K562 (cell line): ENCODE measurements around the gene CSNK2A1. TPM values are rescaled to one million over a fixed set of nuclear protein-coding genes. Genes with fewer than 3 reads are reported as not detected.

ENCODE experiments used
- ATAC-seq: fragments of 200-7000 bp; cut with Tn5 transposase; 3 replicates; pipeline ENCODE4 v1.9.1; 2020; ENCODE audit warnings: moderate library complexity
- BruUV-seq: library from RNA; stranded (reverse); fragments of 400-500 nt; replicated peaks from 2 replicates; lab custom pipeline; 2021; lab: Mats Ljungman, UMichigan
- CTCF ChIA-PET: fragments of 300-600 bp; formaldehyde crosslinking; extraction: SDS; loops from one replicate; lab custom pipeline; 2021; ENCODE audit warnings: low intra/inter-chr PET ratio; lab: Yijun Ruan, JAX
- POLR2A ChIA-PET: fragments of 300-600, 350-650 bp; sonication (Branson Sonifier 250); formaldehyde crosslinking; extraction: SDS; loops from one replicate; lab custom pipeline; 2021; ENCODE audit warnings: antibody characterized with exemption, inconsistent platforms; lab: Yijun Ruan, JAX
- DNase-seq, 4 experiments: peaks; one replicate each; pipeline versions ENCODE4 v3.0.0 to v3.0.0-alpha.2; 2011 to 2018; ENCODE audit warnings: low spot score in 3 of 4, mixed read lengths in 3 of 4; ENCODE audit errors: extremely low read depth in 1 of 4
- FAIRE-seq: peaks from 2 replicates; lab custom pipeline; 2011; peaks lifted over from hg19 to GRCh38; lab: Jason Lieb, UNC
- H2AFZ ChIP-seq: 2 replicates; pipeline ENCODE4 v1.6.0; 2011; ENCODE audit warnings: low read depth, low read length, control low read depth, inconsistent platforms
- H3K27ac ChIP-seq: fragments of 200-600 bp; 3 replicates; pipeline ENCODE4 v1.8.0; 2011; ENCODE audit warnings: low read depth, mild to moderate bottlenecking, control low read depth, inconsistent platforms, low read length, moderate library complexity, mixed read lengths; ENCODE audit errors: extremely low read depth
- H3K27me3 ChIP-seq, 2 experiments: fragments of 300-600 bp in 1 of 2; 2 replicates in 1 of 2; 3 replicates in 1 of 2; pipeline versions ENCODE4 v1.6.0 to v1.8.0; 2011; ENCODE audit warnings: inconsistent platforms in 2 of 2, low read length in 2 of 2, mild to moderate bottlenecking in 1 of 2, mixed read lengths in 1 of 2, moderate library complexity in 1 of 2; ENCODE audit not compliant: control insufficient read depth in 2 of 2, insufficient read depth in 2 of 2
- H3K36me3 ChIP-seq: fragments of 300-600 bp; 3 replicates; pipeline ENCODE4 v1.8.0; 2011; ENCODE audit warnings: mild to moderate bottlenecking, low read length, inconsistent platforms; ENCODE audit not compliant: control insufficient read depth, insufficient read depth
- H3K4me1 ChIP-seq, 2 experiments: fragments of 200-600 bp in 1 of 2; replicated peaks in 1 of 2; 2 replicates in 1 of 2; 3 replicates in 1 of 2; pipeline versions ENCODE4 v1.5.1 to v1.8.0; 2011; ENCODE audit warnings: inconsistent platforms in 2 of 2, low read length in 2 of 2, mild to moderate bottlenecking in 1 of 2, mixed read lengths in 1 of 2, moderate library complexity in 1 of 2; ENCODE audit not compliant: control insufficient read depth in 2 of 2, insufficient read depth in 2 of 2
- H3K4me2 ChIP-seq: 2 replicates; pipeline ENCODE4 v1.6.1; 2011; ENCODE audit warnings: low read length, control low read depth, inconsistent platforms, mixed read lengths; ENCODE audit not compliant: insufficient read depth
- H3K4me3 ChIP-seq: fragments of 200-600 bp; sonication (generic), shearing (Covaris generic); 2 replicates; pipeline ENCODE4 v1.5.1; 2016; ENCODE audit warnings: control low read depth, inconsistent platforms
- H3K79me2 ChIP-seq: fragments of 200-600 bp; 3 replicates; pipeline ENCODE4 v1.8.0; 2011; ENCODE audit warnings: low read length, inconsistent platforms; ENCODE audit not compliant: control insufficient read depth, insufficient read depth
- H3K9ac ChIP-seq, 2 experiments: 2 replicates each; pipeline versions ENCODE4 v1.6.0 to v1.6.1; 2011; ENCODE audit warnings: low read depth in 2 of 2, low read length in 2 of 2, control low read depth in 1 of 2, inconsistent platforms in 1 of 2, mild to moderate bottlenecking in 1 of 2, mixed read lengths in 1 of 2; ENCODE audit not compliant: insufficient read depth in 1 of 2
- H3K9me1 ChIP-seq: one replicate; pipeline ENCODE4 v1.6.0; 2011; ENCODE audit warnings: inconsistent platforms, mild to moderate bottlenecking, low read length, moderate library complexity; ENCODE audit not compliant: control insufficient read depth, insufficient read depth
- H3K9me3 ChIP-seq: replicated peaks from 2 replicates; pipeline ENCODE4 v1.5.1; 2011; ENCODE audit warnings: low read depth, low read length, inconsistent platforms; ENCODE audit not compliant: control insufficient read depth, insufficient read depth
- H4K20me1 ChIP-seq: replicated peaks from 2 replicates; pipeline ENCODE4 v1.6.1; 2011; ENCODE audit warnings: low read length, inconsistent platforms, mixed read lengths; ENCODE audit not compliant: control insufficient read depth, insufficient read depth
- BACH1 ChIP-seq: fragments of 200-800 bp; sonication (Bioruptor generic); IDR thresholded peaks from 2 replicates; pipeline ENCODE4 v1.6.1; 2016; ENCODE audit warnings: missing genetic modification characterization, missing compliant biosample characterization
- CEBPB ChIP-seq: fragments of 450-650 bp; IDR thresholded peaks from 2 replicates; pipeline ENCODE4 v1.6.1; 2016; ENCODE audit warnings: missing genetic modification characterization, missing compliant biosample characterization
- GATAD2A ChIP-seq: fragments of 450-650 bp; IDR thresholded peaks from 2 replicates; pipeline ENCODE4 v1.6.1; 2017
- PYGO2 ChIP-seq: fragments of 450-650 bp; IDR thresholded peaks from 2 replicates; pipeline ENCODE4 v1.6.1; 2016; ENCODE audit warnings: mild to moderate bottlenecking, missing genetic modification characterization, moderate library complexity, missing compliant biosample characterization
- RFX5 ChIP-seq: IDR thresholded peaks from 2 replicates; pipeline ENCODE4 v1.6.1; 2011; ENCODE audit warnings: low read depth, mild to moderate bottlenecking, improper control_type of control experiment, low read length
- ZC3H4 ChIP-seq: sonication (generic); formaldehyde crosslinking; IDR thresholded peaks from 2 replicates; pipeline ENCODE4 v1.9.0; 2021; ENCODE audit warnings: missing genetic modification reagents, borderline replicate concordance
- ZNF586 ChIP-seq: fragments of 450-650 bp; formaldehyde crosslinking; conservative IDR thresholded peaks from 2 replicates; pipeline ENCODE4 v1.4.0; 2020; ENCODE audit warnings: mild to moderate bottlenecking, moderate library complexity
- WGBS: fragments of 100-300 bp; shearing (Covaris generic); methylation state at CpG from one replicate; pipeline ENCODE4 v1.1.6; 2016; ENCODE audit warnings: low coverage, mixed read lengths; ENCODE audit not compliant: insufficient coverage; ENCODE audit errors: missing lambda C conversion rate; 5-methylcytosine and 5-hydroxymethylcytosine counted together
- in situ Hi-C: fragments of 300-500 bp; cut with MboI; formaldehyde crosslinking; loops from 4 replicates; pipeline ENCODE4 v1.15.0; 2018; ENCODE audit warnings: inconsistent platforms, mixed read lengths
- intact Hi-C: fragments of 100-400 bp; cut with micrococcal nuclease; formaldehyde crosslinking; loops from 2 replicates; pipeline ENCODE4 v1.14.2; 2022
- polyA plus RNA-seq, 8 experiments: library from polyadenylated mRNA; depleted of rRNA in 4 of 8; stranded (reverse) in 5 of 8; unstranded in 3 of 8; fragments of >200 nt; fragmentation: Nextera tagmentation in 2 of 8; fragmentation: Illumina TruSeq in 1 of 8; extraction: Ambion mirVana in 2 of 8; extraction: Trizol in 1 of 8; gene quantifications; 2 replicates each; pipeline versions ENCODE4 v1.2.1 to v1.2.3, GENCODE V29; 2011 to 2014; ENCODE audit warnings: inconsistent platforms in 1 of 8, missing spikeins in 1 of 8
- total RNA-seq, 7 experiments: library from RNA; depleted of rRNA in 6 of 7; stranded (reverse); fragments of >200 nt in 6 of 7; fragmentation: Illumina TruSeq in 2 of 7; extraction: Trizol in 2 of 7; gene quantifications; 2 replicates each; pipeline versions ENCODE4 v1.2.1 to v1.2.3, GENCODE V29; 2011 to 2021; ENCODE audit warnings: low replicate concordance in 1 of 7

Gene CSNK2A1
- total and polyA plus RNA-seq, 9 of the 15 experiments (the other 6 are each of a cell fraction or from before 2014, with no cell fraction given): 71.0 to 251 (median 103) TPM

- no peak for TF ChIP-seq BACH1 (tag)
- TF ChIP-seq CEBPB (tag): no peak
- no peak for TF ChIP-seq RFX5
- no peak for TF ChIP-seq ZNF586 (CRISPR knock-in tag)
- TF ChIP-seq GATAD2A: no peak
- TF ChIP-seq PYGO2: no peak
Measured at GRCh38 chr20:444117-444516, 99.5 kb downstream of the CSNK2A1 start (continued).

GRCh38 chr20:443223-443775 is 100.3 kb downstream of the CSNK2A1 start:
- Histone ChIP-seq H3K36me3 (peaks cover 84% of the 10 kb centered on the region), H3K4me2 (no peak overlapping the region), H4K20me1 (peaks cover 4% of the 10 kb centered on the region), H3K9me3 (no peaks in the 10 kb centered on the region), H3K27me3 (no peaks in the 10 kb centered on the region), H3K27ac (no peak overlapping the region), H2AFZ (no peak overlapping the region), H3K9me1 (peaks cover 6% of the 10 kb centered on the region), H3K4me1 (peaks cover 0 to 12% of the 10 kb centered on the region in 2 experiments; a peak in 3 of 5 replicates), H3K9ac (no peak overlapping the region), H3K79me2 (peaks cover 25% of the 10 kb centered on the region), H3K4me3 (no peak overlapping the region)
- ChIA-PET CTCF (no interaction called here), POLR2A (no interaction called here)
- FAIRE-seq (no peak), ATAC-seq (no peak), DNase-seq (no peak)
- in situ Hi-C loops (no loop called here), intact Hi-C loops (no loop called here)
- 90% methylated on average over 4 of the region's 4 CpGs for WGBS
- no peak for TF ChIP-seq ZC3H4 (CRISPR knock-in tag)
- BruUV-seq: no TSS peak
